SK-N-SH (cell line): ENCODE data around the gene GJE1. TPM values are rescaled to one million over a fixed set of nuclear protein-coding genes. Genes with fewer than 3 reads are reported as not detected.

Experiments used
- EP300 ChIP-seq, 2 experiments: IDR thresholded peaks; 2 replicates each; pipeline versions ENCODE4 v1.4.0 to v1.6.1; 2012; ENCODE audit warnings: borderline replicate concordance in 1 of 2, low read depth in 1 of 2, low read length in 1 of 2
- EZH2phosphoT487 ChIP-seq: fragments of 200-600 bp; sonication (generic); IDR thresholded peaks from 2 replicates; pipeline ENCODE4 v1.6.1; 2017; ENCODE audit warnings: low read depth, mixed run types, mild to moderate bottlenecking, antibody characterized with exemption, moderate library complexity, borderline replicate concordance
- FOXM1 ChIP-seq: IDR thresholded peaks from 2 replicates; pipeline ENCODE4 v1.4.0; 2012; ENCODE audit warnings: low read depth, mild to moderate bottlenecking
- GABPA ChIP-seq: IDR thresholded peaks from 2 replicates; pipeline ENCODE4 v1.4.0; 2012; ENCODE audit warnings: low read depth, mild to moderate bottlenecking
- MEF2A ChIP-seq: IDR thresholded peaks from 2 replicates; pipeline ENCODE4 v1.4.0; 2012; ENCODE audit warnings: low read depth, borderline replicate concordance
- MXI1 ChIP-seq: IDR thresholded peaks from 2 replicates; pipeline ENCODE4 v1.6.1; 2012; ENCODE audit warnings: mild to moderate bottlenecking, low read depth, low read length, improper control_type of control experiment
- NRF1 ChIP-seq: IDR thresholded peaks from 2 replicates; pipeline ENCODE4 v1.6.1; 2012; ENCODE audit warnings: low read depth, mild to moderate bottlenecking, low read length
- POLR2AphosphoS5 ChIP-seq: IDR thresholded peaks from 2 replicates; pipeline ENCODE4 v1.6.1; 2012; ENCODE audit warnings: low read depth, low read length
- RAD21 ChIP-seq: IDR thresholded peaks from 2 replicates; pipeline ENCODE4 v1.6.1; 2012; ENCODE audit warnings: mild to moderate bottlenecking, low read length
- SMC3 ChIP-seq: IDR thresholded peaks from 2 replicates; pipeline ENCODE4 v1.6.1; 2012; ENCODE audit warnings: low read depth, low read length, improper control_type of control experiment
- YY1 ChIP-seq: IDR thresholded peaks from 2 replicates; pipeline ENCODE4 v1.4.0; 2012; ENCODE audit warnings: low read depth, mild to moderate bottlenecking
- polyA plus RNA-seq, 3 experiments: library from polyadenylated mRNA; depleted of rRNA; stranded (reverse); fragments of >200 nt; gene quantifications; 2 replicates each; pipeline ENCODE4 v1.2.3, GENCODE V29; 2012
- TF ChIP-seq, protein P1 (sequence below): IDR thresholded peaks from 2 replicates; pipeline ENCODE4 v1.6.1; 2012; ENCODE audit warnings: mild to moderate bottlenecking, low read depth, low read length, moderate library complexity
- TF ChIP-seq, protein P2 (sequence below): IDR thresholded peaks from 2 replicates; pipeline ENCODE4 v1.4.0; 2012; ENCODE audit warnings: low read depth
- TF ChIP-seq, protein P3 (sequence below): IDR thresholded peaks from 2 replicates; pipeline ENCODE4 v1.4.0; 2012; ENCODE audit warnings: low read depth, borderline replicate concordance
- TF ChIP-seq, protein P4 (sequence below): IDR thresholded peaks from 2 replicates; pipeline ENCODE4; 2012
- TF ChIP-seq, protein P5 (sequence below): fragments of 150-350 bp; IDR thresholded peaks from 2 replicates; pipeline ENCODE4 v1.6.1; 2016; ENCODE audit warnings: mild to moderate bottlenecking, low read depth, low read length

The GJE1 gene
- polyA plus RNA-seq, 1 of the 3 experiments (the other 2 are of a cell fraction): not detected

DNA sequence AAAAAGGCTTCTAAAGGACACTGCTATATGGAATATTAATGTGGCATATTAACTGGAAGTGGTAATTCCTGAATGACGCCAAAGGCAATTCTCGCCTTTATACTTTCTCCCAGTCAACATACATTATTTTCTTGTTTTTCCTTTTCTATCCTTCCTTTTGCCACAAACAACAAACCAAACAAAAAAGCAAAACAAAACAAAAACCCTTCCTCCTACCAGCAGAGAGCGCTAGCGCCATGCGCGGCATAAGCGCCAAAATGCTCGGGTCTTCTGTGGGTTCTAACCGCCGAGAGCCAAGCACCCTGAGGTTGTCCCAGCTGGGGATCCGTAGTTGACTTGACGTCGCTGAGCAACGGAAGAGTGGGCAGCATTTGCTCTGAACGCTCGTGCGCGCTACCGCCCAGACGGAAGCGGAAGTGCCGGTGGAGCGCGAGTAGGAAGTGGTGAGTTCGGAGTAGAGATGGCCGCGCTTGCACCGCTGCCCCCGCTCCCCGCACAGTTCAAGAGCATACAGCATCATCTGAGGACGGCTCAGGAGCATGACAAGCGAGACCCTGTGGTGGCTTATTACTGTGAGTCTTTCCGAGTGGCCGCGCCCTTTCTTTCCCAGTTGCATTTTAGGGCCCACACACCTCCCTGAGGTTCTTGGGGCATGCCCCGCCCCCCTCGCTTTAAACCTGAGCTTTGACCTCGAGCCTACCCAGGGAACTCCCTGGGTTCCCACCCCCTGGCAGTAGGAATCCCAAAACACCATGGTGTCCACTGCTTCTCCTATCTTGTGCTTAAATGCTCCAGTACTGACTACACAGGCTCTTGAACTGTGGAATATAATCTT is 14.3 kb downstream of the GJE1 start, which contains the start of the genes NMBR and VTA1 (continued):
- TF ChIP-seq, protein P1, sequence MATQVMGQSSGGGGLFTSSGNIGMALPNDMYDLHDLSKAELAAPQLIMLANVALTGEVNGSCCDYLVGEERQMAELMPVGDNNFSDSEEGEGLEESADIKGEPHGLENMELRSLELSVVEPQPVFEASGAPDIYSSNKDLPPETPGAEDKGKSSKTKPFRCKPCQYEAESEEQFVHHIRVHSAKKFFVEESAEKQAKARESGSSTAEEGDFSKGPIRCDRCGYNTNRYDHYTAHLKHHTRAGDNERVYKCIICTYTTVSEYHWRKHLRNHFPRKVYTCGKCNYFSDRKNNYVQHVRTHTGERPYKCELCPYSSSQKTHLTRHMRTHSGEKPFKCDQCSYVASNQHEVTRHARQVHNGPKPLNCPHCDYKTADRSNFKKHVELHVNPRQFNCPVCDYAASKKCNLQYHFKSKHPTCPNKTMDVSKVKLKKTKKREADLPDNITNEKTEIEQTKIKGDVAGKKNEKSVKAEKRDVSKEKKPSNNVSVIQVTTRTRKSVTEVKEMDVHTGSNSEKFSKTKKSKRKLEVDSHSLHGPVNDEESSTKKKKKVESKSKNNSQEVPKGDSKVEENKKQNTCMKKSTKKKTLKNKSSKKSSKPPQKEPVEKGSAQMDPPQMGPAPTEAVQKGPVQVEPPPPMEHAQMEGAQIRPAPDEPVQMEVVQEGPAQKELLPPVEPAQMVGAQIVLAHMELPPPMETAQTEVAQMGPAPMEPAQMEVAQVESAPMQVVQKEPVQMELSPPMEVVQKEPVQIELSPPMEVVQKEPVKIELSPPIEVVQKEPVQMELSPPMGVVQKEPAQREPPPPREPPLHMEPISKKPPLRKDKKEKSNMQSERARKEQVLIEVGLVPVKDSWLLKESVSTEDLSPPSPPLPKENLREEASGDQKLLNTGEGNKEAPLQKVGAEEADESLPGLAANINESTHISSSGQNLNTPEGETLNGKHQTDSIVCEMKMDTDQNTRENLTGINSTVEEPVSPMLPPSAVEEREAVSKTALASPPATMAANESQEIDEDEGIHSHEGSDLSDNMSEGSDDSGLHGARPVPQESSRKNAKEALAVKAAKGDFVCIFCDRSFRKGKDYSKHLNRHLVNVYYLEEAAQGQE: peak; percentile 64; the same call in 1 of the 2 replicates
- no peak for TF ChIP-seq FOXM1
- peak; percentile 92 for TF ChIP-seq GABPA
- TF ChIP-seq EP300 (IDR thresholded peaks at IDR 0.05; ENCODE audit: borderline replicate concordance in 1 of 2, low read depth in 1 of 2, low read length in 1 of 2): peak; percentile 22 to 45; a peak in 1 of 4 replicates
- TF ChIP-seq, protein P2, sequence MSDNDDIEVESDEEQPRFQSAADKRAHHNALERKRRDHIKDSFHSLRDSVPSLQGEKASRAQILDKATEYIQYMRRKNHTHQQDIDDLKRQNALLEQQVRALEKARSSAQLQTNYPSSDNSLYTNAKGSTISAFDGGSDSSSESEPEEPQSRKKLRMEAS: peak; percentile 93
- peak; percentile 84 for TF ChIP-seq RAD21
- TF ChIP-seq, protein P3, sequence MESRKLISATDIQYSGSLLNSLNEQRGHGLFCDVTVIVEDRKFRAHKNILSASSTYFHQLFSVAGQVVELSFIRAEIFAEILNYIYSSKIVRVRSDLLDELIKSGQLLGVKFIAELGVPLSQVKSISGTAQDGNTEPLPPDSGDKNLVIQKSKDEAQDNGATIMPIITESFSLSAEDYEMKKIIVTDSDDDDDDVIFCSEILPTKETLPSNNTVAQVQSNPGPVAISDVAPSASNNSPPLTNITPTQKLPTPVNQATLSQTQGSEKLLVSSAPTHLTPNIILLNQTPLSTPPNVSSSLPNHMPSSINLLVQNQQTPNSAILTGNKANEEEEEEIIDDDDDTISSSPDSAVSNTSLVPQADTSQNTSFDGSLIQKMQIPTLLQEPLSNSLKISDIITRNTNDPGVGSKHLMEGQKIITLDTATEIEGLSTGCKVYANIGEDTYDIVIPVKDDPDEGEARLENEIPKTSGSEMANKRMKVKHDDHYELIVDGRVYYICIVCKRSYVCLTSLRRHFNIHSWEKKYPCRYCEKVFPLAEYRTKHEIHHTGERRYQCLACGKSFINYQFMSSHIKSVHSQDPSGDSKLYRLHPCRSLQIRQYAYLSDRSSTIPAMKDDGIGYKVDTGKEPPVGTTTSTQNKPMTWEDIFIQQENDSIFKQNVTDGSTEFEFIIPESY: peak; percentile 56; the same call in 1 of the 2 replicates
- peak; percentile 86 for TF ChIP-seq YY1
- peak; percentile 78; the same call in 1 of the 2 replicates for TF ChIP-seq POLR2AphosphoS5
- TF ChIP-seq, protein P4, sequence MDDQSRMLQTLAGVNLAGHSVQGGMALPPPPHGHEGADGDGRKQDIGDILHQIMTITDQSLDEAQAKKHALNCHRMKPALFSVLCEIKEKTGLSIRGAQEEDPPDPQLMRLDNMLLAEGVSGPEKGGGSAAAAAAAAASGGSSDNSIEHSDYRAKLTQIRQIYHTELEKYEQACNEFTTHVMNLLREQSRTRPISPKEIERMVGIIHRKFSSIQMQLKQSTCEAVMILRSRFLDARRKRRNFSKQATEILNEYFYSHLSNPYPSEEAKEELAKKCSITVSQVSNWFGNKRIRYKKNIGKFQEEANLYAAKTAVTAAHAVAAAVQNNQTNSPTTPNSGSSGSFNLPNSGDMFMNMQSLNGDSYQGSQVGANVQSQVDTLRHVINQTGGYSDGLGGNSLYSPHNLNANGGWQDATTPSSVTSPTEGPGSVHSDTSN: no peak
- TF ChIP-seq MEF2A: no peak
- no peak for TF ChIP-seq EZH2phosphoT487
- peak; percentile 94 for TF ChIP-seq MXI1
- no peak for TF ChIP-seq NRF1
- TF ChIP-seq, protein P5, sequence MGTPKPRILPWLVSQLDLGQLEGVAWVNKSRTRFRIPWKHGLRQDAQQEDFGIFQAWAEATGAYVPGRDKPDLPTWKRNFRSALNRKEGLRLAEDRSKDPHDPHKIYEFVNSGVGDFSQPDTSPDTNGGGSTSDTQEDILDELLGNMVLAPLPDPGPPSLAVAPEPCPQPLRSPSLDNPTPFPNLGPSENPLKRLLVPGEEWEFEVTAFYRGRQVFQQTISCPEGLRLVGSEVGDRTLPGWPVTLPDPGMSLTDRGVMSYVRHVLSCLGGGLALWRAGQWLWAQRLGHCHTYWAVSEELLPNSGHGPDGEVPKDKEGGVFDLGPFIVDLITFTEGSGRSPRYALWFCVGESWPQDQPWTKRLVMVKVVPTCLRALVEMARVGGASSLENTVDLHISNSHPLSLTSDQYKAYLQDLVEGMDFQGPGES: no peak
- TF ChIP-seq SMC3: peak; percentile 76
- TF ChIP-seq, all 33 proteins: peak for 19
